Right atrium auricular region (tissue), 2 donors: ENCODE data around the gene SLC5A3. TPM values are rescaled to one million over a fixed set of nuclear protein-coding genes. Genes with fewer than 3 reads are reported as not detected.

Experiments
- DNase-seq: peaks from one replicate; pipeline ENCODE4 v3.0.0-alpha.2; 2019; ENCODE audit warnings: low spot score
- H3K27ac ChIP-seq, 2 donors: fragments of 200-600 bp; sonication (generic); 1 replicate in 1 of 2; 2 replicates in 1 of 2; pipeline ENCODE4 v1.5.1; 2016 to 2019
- H3K27me3 ChIP-seq, 2 donors: fragments of 200-600 bp; sonication (generic); one replicate each; pipeline versions ENCODE4 v1.5.1 to v1.6.0; 2017 to 2019
- H3K36me3 ChIP-seq: fragments of 200-600 bp; sonication (generic); one replicate; pipeline ENCODE4 v1.5.1; 2016
- H3K4me1 ChIP-seq, 2 donors: fragments of 200-600 bp; sonication (generic); one replicate each; pipeline versions ENCODE4 v1.5.1 to v1.6.0; 2017 to 2019
- H3K4me3 ChIP-seq, 2 donors: fragments of 200-600 bp; sonication (generic); 1 replicate in 1 of 2; 2 replicates in 1 of 2; pipeline ENCODE4 v1.5.1; 2017 to 2019; ENCODE audit warnings: mild to moderate bottlenecking in 1 of 2, moderate library complexity in 1 of 2
- H3K9me3 ChIP-seq, 2 donors: fragments of 200-600 bp; sonication (generic); one replicate each; pipeline ENCODE4 v1.5.1; 2019
- CTCF ChIP-seq, 2 donors: fragments of 200-600 bp; sonication (generic); IDR thresholded peaks; one replicate each; pipeline ENCODE4 v1.5.1; 2019; ENCODE audit warnings: antibody characterized with exemption in 2 of 2
- total RNA-seq, 2 donors: library from RNA; depleted of rRNA; stranded (reverse); fragments of >200 nt; gene quantifications; one replicate each; pipeline ENCODE4 v1.1.0, GENCODE V29; 2016

The SLC5A3 gene
- total RNA-seq, 2 donors from 2014 or later: 4.4 to 4.6 TPM

DNA sequence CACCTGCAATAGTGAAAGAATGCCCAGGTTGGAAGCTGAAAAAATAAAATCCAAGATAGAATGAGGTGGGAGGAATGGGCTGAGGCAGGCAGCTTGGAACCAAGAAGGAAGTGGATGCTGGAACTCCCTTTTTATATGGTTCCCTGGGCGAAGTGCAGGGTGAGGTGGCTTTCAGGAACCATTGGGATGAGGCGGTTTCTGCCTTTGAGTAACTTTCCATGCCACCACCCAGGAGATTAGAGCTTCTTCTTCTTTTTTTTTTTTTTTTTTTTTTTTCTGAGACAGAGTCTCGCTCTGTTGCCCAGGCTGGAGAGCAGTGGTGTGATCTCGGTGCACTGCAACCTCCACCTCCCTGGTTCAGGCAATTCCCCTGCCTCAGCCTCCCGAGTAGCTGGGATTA lies 17.8 kb upstream of the SLC5A3 start:
- Histone ChIP-seq H3K9me3 (no peaks in the 10 kb centered on the region), H3K4me1 (no peaks in the 10 kb centered on the region), H3K36me3 (no peaks in the 10 kb centered on the region), H3K27me3 (no peaks in the 10 kb centered on the region), H3K27ac (no peak overlapping the region), H3K4me3 (no peak overlapping the region)
- no peak for TF ChIP-seq CTCF (IDR thresholded peaks at IDR 0.05)
- no peak for DNase-seq

DNA sequence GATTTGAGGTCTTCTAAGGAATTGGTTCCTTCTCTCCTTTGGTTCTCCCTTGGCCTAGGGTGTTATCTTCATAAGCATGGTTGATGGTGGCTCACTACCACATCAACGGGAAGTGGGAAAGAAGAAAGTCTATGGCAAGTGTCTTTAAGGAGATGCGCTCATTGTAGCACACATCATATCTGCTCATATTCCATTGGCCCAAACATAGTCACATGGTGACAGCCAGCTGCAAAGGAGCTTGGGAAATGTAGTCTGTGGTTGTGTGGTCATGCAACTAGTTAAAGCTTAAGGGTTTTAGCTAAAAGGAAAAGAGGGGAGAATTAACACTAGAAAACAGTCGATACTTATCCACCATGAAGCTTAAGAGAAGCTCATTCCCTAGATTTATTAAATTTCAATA lies 11.4 kb upstream of the SLC5A3 start:
- Histone ChIP-seq H3K27ac (no peak overlapping the region), H3K36me3 (no peaks in the 10 kb centered on the region), H3K27me3 (no peaks in the 10 kb centered on the region), H3K9me3 (no peaks in the 10 kb centered on the region), H3K4me1 (no peaks in the 10 kb centered on the region), H3K4me3 (no peak overlapping the region)
- no peak for DNase-seq
- no peak for TF ChIP-seq CTCF (IDR thresholded peaks at IDR 0.05)

DNA sequence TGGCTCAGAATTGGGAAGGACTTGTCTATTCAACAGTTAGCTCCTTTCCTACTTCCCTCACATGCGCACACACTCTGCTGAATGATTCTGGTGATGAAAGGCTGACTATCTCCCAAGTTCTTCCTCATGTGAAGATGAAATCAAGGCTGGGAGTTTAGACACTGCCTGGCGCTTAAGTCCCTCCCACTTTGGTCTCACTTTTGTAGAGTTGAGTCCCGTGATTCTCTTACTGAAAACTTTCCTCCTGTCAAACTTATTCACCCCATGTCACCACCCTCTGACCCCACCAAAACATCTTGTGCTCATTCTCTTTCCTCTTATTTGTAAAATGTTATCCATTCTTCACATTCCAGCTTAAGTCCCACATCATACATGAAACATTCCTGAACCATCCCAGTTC lies 8.4 kb upstream of the SLC5A3 start:
- TF ChIP-seq CTCF (IDR thresholded peaks at IDR 0.05): no peak
- H3K27ac ChIP-seq: no peak overlapping the region
- H3K27me3 ChIP-seq: no peaks in the 10 kb centered on the region
- DNase-seq: no peak
- H3K9me3 ChIP-seq: no peaks in the 10 kb centered on the region
- no peak overlapping the region for H3K4me3 ChIP-seq
- H3K36me3 ChIP-seq: no peaks in the 10 kb centered on the region
- no peaks in the 10 kb centered on the region for H3K4me1 ChIP-seq

DNA sequence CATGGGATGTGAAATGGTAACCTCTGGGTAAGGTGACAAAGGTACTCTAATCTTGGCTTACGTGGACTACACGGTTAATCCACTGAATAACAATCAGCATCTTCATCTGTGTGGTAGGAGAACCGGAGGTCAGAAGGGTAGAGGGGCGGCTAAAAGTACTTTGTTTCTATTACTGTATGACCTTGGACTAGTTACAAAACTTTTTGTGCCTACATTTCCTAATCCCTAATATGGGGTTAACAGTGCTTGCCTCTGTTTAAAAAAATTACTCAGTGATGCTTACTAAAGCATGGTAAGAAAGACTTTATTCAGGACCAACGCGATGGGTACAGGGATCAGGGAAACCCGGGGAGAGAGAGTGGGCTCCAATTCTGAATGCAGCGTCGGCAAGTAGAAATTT lies 1.7 kb upstream of the SLC5A3 start:
- no peak for TF ChIP-seq CTCF (IDR thresholded peaks at IDR 0.05)

GRCh38 chr21:34072145-34073031 lies 990 bp upstream of the SLC5A3 start:
- no peaks in the 10 kb centered on the region for H3K27me3 ChIP-seq
- peak overlapping the region; percentile 87 to 89 for H3K27ac ChIP-seq
- no peaks in the 10 kb centered on the region for H3K9me3 ChIP-seq
- H3K36me3 ChIP-seq: no peaks in the 10 kb centered on the region
- no peak for TF ChIP-seq CTCF (IDR thresholded peaks at IDR 0.05)
- H3K4me3 ChIP-seq: peak overlapping the region; percentile 75 to 83
- DNase-seq: no peak
- peaks cover 0 to 32% of the 10 kb centered on the region in 2 donors for H3K4me1 ChIP-seq

More for the DNA sequence above, 1.7 kb upstream of the SLC5A3 start:
- Histone ChIP-seq H3K4me1 (peaks cover 0 to 25% of the 10 kb centered on the region in 2 donors), H3K27ac (peak overlapping the region in 1 of 2 donors; percentile 87), H3K4me3 (no peak overlapping the region), H3K9me3 (no peaks in the 10 kb centered on the region), H3K36me3 (no peaks in the 10 kb centered on the region), H3K27me3 (no peaks in the 10 kb centered on the region)
- DNase-seq: no peak
